Activated CD4-positive, alpha-beta memory T cell treated with anti-CD3 and anti-CD28 coated beads for 36 hours (primary cell): ENCODE results near the gene UBE2H. TPM values are rescaled to one million over a fixed set of nuclear protein-coding genes. Genes with fewer than 3 reads are reported as not detected.
A peak's percentile ranks its signal among the peaks of the same experiment; 100 is the strongest.
"Not testable (repeated sequence)": the region's sequence is repeated elsewhere in the genome, so short reads cannot be mapped to it uniquely, and the experiment has no call there.

ENCODE experiments used
- CTCF ChIA-PET: fragments of 350-600 bp; sonication (Branson Sonifier 250); formaldehyde crosslinking; loops from one replicate; lab custom pipeline; 2021; ENCODE audit warnings: antibody characterized with exemption, inconsistent platforms; lab: Charles Lee
- POLR2A ChIA-PET: fragments of 350-600 bp; sonication (Branson Sonifier 250); formaldehyde crosslinking; loops from one replicate; lab custom pipeline; 2021; ENCODE audit warnings: antibody characterized with exemption; lab: Charles Lee
- DNase-seq: peaks from one replicate; pipeline ENCODE4 v3.0.0-alpha.2; 2020
- H3K27ac Mint-ChIP-seq: one replicate; pipeline ENCODE4 v1.8.0; 2021; ENCODE audit warnings: mixed read lengths
- H3K27me3 Mint-ChIP-seq: one replicate; pipeline ENCODE4 v1.8.0; 2021; ENCODE audit warnings: mixed read lengths
- H3K36me3 Mint-ChIP-seq: one replicate; pipeline ENCODE4 v1.8.0; 2021; ENCODE audit warnings: mixed read lengths
- H3K4me1 Mint-ChIP-seq: one replicate; pipeline ENCODE4 v1.8.0; 2021; ENCODE audit warnings: low read depth, mixed read lengths
- H3K4me3 Mint-ChIP-seq: one replicate; pipeline ENCODE4 v1.8.0; 2021; ENCODE audit warnings: mild to moderate bottlenecking, mixed read lengths
- H3K9me3 Mint-ChIP-seq: one replicate; pipeline ENCODE4 v1.8.0; 2021; ENCODE audit warnings: mixed read lengths
- intact Hi-C: fragments of 100-400 bp; cut with micrococcal nuclease; formaldehyde crosslinking; loops from one replicate; pipeline ENCODE4 v1.15.1; 2023
- total RNA-seq, 2 experiments: library from RNA; stranded (reverse); gene quantifications; one replicate each; pipeline ENCODE4 v1.2.3, GENCODE V29; 2021

Gene UBE2H
- total RNA-seq, 2 experiments from 2014 or later, result 33.6 to 37.1 TPM

GRCh38 chr7:129968592-129969383, 16.0 kb upstream of the UBE2H start:
- H3K4me1 Mint-ChIP-seq, result no peaks in the 10 kb centered on the region
- H3K4me3 Mint-ChIP-seq, result no peak overlapping the region
- intact Hi-C loops, result no loop called here
- no peaks in the 10 kb centered on the region for H3K36me3 Mint-ChIP-seq
- ChIA-PET CTCF (interaction anchor here (1.4 kb wide), 1 partner anchor 43 kb away, joined by 3 read pairs; no protein-coding TSS in a partner anchor), POLR2A (no interaction called here)
- no peaks in the 10 kb centered on the region for H3K9me3 Mint-ChIP-seq
- no peaks in the 10 kb centered on the region for H3K27me3 Mint-ChIP-seq
- no peak overlapping the region for H3K27ac Mint-ChIP-seq
- DNase-seq, result no peak

- H3K4me3 Mint-ChIP-seq, H3K27ac Mint-ChIP-seq, H3K27me3 Mint-ChIP-seq, CTCF ChIA-PET, H3K9me3 Mint-ChIP-seq, H3K4me1 Mint-ChIP-seq, H3K36me3 Mint-ChIP-seq, intact Hi-C loops, DNase-seq: not testable (repeated sequence)
- POLR2A ChIA-PET, result interaction anchor here (0.6 kb wide), 1 partner anchor 220 kb away, joined by 5 read pairs; no protein-coding TSS in a partner anchor
Measured at GRCh38 chr7:129960204-129960475, 7.4 kb upstream of the UBE2H start.

GRCh38 chr7:129959471-129960203, 6.9 kb upstream of the UBE2H start:
- intact Hi-C loops, result no loop called here
- ChIA-PET POLR2A (interaction anchor here (0.6 to 1.2 kb wide), 2 partner anchors 9 to 219 kb away, joined by 4 to 5 read pairs; no protein-coding TSS in a partner anchor), CTCF (no interaction called here)
- Mint-ChIP-seq H3K36me3 (no peaks in the 10 kb centered on the region), H3K4me1 (no peaks in the 10 kb centered on the region), H3K4me3 (no peak overlapping the region), H3K27ac (no peak overlapping the region), H3K9me3 (no peaks in the 10 kb centered on the region), H3K27me3 (no peaks in the 10 kb centered on the region)
- DNase-seq, result no peak

- CTCF ChIA-PET, result no interaction called here
Measured at GRCh38 chr7:129958643-129959470, 6.1 kb upstream of the UBE2H start.

GRCh38 chr7:129955993-129956543, 3.3 kb upstream of the UBE2H start:
- H3K27ac Mint-ChIP-seq, result no peak overlapping the region
- H3K9me3 Mint-ChIP-seq, result no peaks in the 10 kb centered on the region
- peaks cover 4% of the 10 kb centered on the region for H3K4me1 Mint-ChIP-seq
- no peak overlapping the region for H3K4me3 Mint-ChIP-seq
- H3K27me3 Mint-ChIP-seq, result no peaks in the 10 kb centered on the region
- DNase-seq, result no peak
- H3K36me3 Mint-ChIP-seq, result peaks cover 5% of the 10 kb centered on the region
- intact Hi-C loops, result no loop called here
- ChIA-PET CTCF (interaction anchor here (0.8 kb wide), 1 partner anchor 54 kb away, joined by 3 read pairs; no protein-coding TSS in a partner anchor), POLR2A (no interaction called here)

More at GRCh38 chr7:129958643-129959470, 6.1 kb upstream of the UBE2H start:
- Mint-ChIP-seq H3K27me3 (no peaks in the 10 kb centered on the region), H3K4me1 (no peaks in the 10 kb centered on the region), H3K36me3 (no peaks in the 10 kb centered on the region), H3K9me3 (no peaks in the 10 kb centered on the region), H3K4me3 (no peak overlapping the region), H3K27ac (no peak overlapping the region)
- POLR2A ChIA-PET, result interaction anchor here (1.2 kb wide), 1 partner anchor 9 kb away, joined by 4 read pairs; no protein-coding TSS in a partner anchor
- no peak for DNase-seq
- intact Hi-C loops, result no loop called here

GRCh38 chr7:129952086-129952652, 591 bp downstream of the UBE2H start:
- Mint-ChIP-seq H3K27me3 (no peaks in the 10 kb centered on the region), H3K27ac (peak overlapping the region; percentile 90), H3K36me3 (peaks cover 5% of the 10 kb centered on the region), H3K9me3 (no peaks in the 10 kb centered on the region), H3K4me3 (no peak overlapping the region), H3K4me1 (peaks cover 12% of the 10 kb centered on the region)
- ChIA-PET POLR2A (interaction anchor here (1.0 to 1.2 kb wide), 3 partner anchors 9 to 513 kb away, joined by 3 to 6 read pairs (median 3); no protein-coding TSS in a partner anchor), CTCF (interaction anchor here (0.6 to 2.2 kb wide), 4 partner anchors 10 to 127 kb away, joined by 3 to 10 read pairs (median 4); no protein-coding TSS in a partner anchor)
- DNase-seq, result peak; percentile 49
- intact Hi-C loops, result loop anchor here (5.0 kb wide), 5 partner anchors 110 to 335 kb away; partner anchors contain the start of gene KLHDC10

GRCh38 chr7:129951226-129952085, 1.3 kb downstream of the UBE2H start:
- Mint-ChIP-seq H3K27ac (peak overlapping the region; percentile 90), H3K36me3 (peaks cover 5% of the 10 kb centered on the region), H3K27me3 (no peaks in the 10 kb centered on the region), H3K4me1 (peaks cover 16% of the 10 kb centered on the region), H3K4me3 (no peak overlapping the region), H3K9me3 (no peaks in the 10 kb centered on the region)
- intact Hi-C loops, result loop anchor here (2.0 to 5.0 kb wide), 6 partner anchors 109 to 517 kb away; partner anchors contain the start of genes KLHDC10 and STRIP2
- ChIA-PET CTCF (interaction anchor here (0.6 to 2.2 kb wide), 6 partner anchors 11 to 478 kb away, joined by 3 to 10 read pairs (median 4); no protein-coding TSS in a partner anchor), POLR2A (interaction anchor here (0.6 to 1.9 kb wide), 5 partner anchors 10 to 512 kb away, joined by 3 to 6 read pairs (median 3); no protein-coding TSS in a partner anchor)
- DNase-seq, result peak; percentile 11

GRCh38 chr7:129950933-129951225, 1.9 kb downstream of the UBE2H start:
- ChIA-PET CTCF (interaction anchor here (1.4 to 2.2 kb wide), 3 partner anchors 45 to 121 kb away, joined by 4 to 10 read pairs (median 10); no protein-coding TSS in a partner anchor), POLR2A (interaction anchor here (0.8 to 1.9 kb wide), 3 partner anchors 8 to 122 kb away, joined by 3 to 5 read pairs (median 4); no protein-coding TSS in a partner anchor)
- H3K27ac Mint-ChIP-seq, result no peak overlapping the region
- no peaks in the 10 kb centered on the region for H3K27me3 Mint-ChIP-seq
- intact Hi-C loops, result loop anchor here (1.0 to 5.0 kb wide), 7 partner anchors 59 to 516 kb away; partner anchors contain the start of genes KLHDC10 and STRIP2
- DNase-seq, result no peak
- peaks cover 17% of the 10 kb centered on the region for H3K4me1 Mint-ChIP-seq
- no peak overlapping the region for H3K4me3 Mint-ChIP-seq
- no peaks in the 10 kb centered on the region for H3K9me3 Mint-ChIP-seq
- H3K36me3 Mint-ChIP-seq, result peaks cover 5% of the 10 kb centered on the region

- POLR2A ChIA-PET, result interaction anchor here (0.8 to 2.3 kb wide), 3 partner anchors 9 to 121 kb away, joined by 4 to 7 read pairs (median 5); no protein-coding TSS in a partner anchor
Measured at GRCh38 chr7:129950191-129950932, 2.4 kb downstream of the UBE2H start.

More at GRCh38 chr7:129950191-129950932, 2.4 kb downstream of the UBE2H start:
- H3K4me3 Mint-ChIP-seq, result no peak overlapping the region
- peaks cover 5% of the 10 kb centered on the region for H3K36me3 Mint-ChIP-seq
- no peak overlapping the region for H3K27ac Mint-ChIP-seq
- H3K9me3 Mint-ChIP-seq, result no peaks in the 10 kb centered on the region
- intact Hi-C loops, result loop anchor here (1.0 to 5.0 kb wide), 7 partner anchors 60 to 516 kb away; partner anchors contain the start of genes KLHDC10 and STRIP2
- no peaks in the 10 kb centered on the region for H3K27me3 Mint-ChIP-seq
- H3K4me1 Mint-ChIP-seq, result peaks cover 17% of the 10 kb centered on the region
- CTCF ChIA-PET, result interaction anchor here (2.2 kb wide), 2 partner anchors 60 to 121 kb away, joined by 10 read pairs; no protein-coding TSS in a partner anchor
- DNase-seq, result no peak
